ENCODE measurements around the gene SCN4B.
A peak's percentile ranks its signal among the peaks of the same experiment; 100 is the strongest.

The SCN4B gene

DNA sequence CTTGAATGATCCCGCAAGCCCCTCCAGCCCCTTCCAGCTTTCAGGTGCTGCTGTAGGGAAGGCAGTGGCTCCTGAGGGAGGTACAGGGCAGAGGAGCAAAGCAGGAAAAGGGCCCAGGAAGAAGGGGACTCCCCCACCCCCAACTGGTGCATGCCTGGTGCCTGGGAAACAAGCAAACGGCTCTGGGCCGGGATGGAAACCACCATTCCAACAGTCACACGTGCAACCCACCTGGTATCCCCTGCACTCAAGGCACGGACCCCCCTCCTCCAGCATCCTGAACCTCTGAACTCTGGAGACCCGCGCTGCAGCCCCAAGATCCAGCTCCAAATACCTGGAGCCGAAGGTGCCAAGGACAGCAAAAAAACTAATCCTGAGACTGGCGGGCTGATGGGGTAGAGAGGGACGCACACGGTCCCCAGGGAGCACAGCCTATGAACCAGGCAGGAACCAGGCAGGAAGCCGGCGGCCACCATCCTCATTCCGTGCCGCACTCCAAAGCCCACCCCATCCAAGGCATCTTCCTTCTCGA lies 537 bp downstream of the SCN4B start:
- DNase-seq (ENCODE audit: low read depth) = no peak

DNA sequence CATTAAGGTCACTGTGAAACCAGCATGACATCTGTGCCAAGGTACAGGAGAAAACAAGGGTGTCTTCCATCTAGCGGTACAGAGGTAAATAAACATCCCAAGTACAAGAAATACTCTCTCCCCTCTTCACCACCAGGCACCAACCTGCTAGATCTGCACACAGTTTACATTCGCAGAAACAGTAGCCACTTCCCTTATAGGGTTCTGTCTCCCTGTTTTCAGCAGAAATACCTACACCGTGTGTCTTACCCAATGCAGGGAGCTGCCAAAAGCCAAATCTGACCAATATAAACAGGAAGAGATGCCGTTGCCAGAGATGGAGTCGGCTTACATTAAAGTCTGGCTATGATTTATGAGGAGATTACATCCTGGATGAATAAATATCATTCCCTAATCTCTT lies 1.2 kb downstream of the SCN4B start:
- DNase-seq (ENCODE audit: low read depth) = no peak

DNA sequence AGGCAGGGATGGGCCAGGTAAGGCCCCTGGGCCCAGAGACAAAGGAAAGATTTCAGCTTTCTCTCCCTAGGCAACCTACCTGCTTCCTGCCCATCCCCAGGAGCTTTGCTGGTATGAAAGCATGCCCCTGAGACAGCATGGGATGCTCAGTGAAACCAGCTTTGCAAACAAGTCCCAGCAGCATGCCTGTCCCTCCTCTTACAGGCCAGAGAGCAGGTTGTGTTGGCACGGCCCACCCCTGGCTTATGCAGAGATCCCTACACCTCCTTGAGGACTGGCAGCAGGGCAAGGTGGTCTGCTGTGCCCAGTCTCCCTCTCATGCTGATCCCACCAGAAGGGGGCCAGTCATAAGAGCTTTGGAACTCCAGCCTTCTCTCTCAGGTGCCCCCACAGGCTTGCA lies 3.1 kb downstream of the SCN4B start:
- DNase-seq (ENCODE audit: low read depth) = no peak

DNA sequence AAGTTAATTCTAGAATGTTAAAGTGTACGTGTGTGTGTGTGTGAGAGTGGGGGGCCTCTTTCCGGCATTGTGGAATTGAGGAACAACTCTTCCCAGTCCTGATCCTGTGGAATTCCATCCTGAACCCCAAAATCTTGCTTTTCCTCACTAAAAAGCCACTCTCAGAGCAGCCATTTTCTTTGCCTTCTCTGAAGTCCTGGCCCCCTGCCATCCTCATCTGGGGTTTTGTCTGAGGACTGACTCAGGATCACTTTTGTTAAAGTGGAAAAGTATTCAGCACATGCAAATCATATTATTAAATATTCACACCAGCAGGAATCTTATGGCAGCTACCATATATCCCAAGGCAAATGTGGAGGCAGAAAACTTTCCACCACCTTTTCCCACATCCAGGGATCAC lies 3.8 kb downstream of the SCN4B start:
- DNase-seq (ENCODE audit: low read depth) = no peak

DNA sequence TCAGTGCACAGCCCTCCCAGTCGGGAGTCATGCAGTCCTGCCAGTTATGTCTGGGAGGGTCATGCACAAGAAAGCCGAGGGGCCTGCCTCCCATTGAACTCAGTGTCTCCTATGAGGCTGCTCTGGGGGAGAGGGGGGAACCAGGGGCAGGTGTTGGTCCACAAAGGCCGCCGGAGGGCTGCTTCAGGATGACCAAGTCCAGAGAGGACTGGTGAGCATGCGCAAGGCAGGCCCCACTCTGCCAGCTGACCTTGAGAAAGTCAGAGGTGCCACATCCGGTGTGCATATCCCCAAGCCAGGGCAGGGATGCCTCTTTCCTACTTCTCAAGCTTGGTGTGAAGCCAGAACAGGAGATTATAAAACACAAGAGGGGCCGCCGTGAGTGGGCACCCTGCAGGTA lies 4.4 kb downstream of the SCN4B start:
- DNase-seq (ENCODE audit: low read depth) = no peak

DNA sequence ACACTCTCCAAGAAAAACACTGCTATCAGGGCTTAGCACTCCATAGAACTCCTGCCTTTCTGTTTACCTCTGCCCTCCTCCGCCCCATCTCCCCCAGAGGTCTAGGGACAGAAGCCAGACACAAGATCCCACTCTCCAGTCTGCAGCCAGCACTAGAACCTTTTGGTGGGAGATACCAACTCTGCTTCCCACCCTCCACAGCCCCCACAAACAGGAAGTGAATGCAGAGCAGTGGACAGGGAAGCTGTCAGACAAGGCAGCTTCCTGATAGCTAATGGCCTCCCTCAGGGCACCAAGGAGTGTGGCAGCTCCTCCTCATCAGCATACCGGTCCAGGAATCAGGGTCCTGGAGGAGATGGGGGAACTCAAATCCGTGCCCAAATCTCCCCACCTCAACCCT lies 5.1 kb downstream of the SCN4B start:
- no peak for DNase-seq (ENCODE audit: low read depth)

DNA sequence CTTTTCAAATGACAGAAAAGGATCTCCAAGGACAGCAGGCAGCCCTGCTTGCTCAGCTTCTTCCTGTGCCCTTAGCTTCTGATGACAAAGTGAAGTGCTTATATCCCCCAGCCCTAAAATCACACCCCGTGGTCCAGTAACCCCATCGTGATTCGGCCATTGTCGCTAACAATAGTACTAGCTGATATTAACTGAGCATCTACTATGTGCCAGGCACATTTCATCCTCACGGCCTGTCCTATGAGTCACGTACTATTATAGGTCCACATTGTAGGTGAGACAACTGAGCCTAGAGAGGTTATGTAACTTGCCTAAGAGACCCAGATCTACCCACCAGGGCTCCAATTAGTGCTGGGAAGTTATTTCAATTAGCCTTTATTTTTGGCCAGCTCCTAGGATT lies 6.1 kb downstream of the SCN4B start:
- no peak for DNase-seq (ENCODE audit: low read depth)

DNA sequence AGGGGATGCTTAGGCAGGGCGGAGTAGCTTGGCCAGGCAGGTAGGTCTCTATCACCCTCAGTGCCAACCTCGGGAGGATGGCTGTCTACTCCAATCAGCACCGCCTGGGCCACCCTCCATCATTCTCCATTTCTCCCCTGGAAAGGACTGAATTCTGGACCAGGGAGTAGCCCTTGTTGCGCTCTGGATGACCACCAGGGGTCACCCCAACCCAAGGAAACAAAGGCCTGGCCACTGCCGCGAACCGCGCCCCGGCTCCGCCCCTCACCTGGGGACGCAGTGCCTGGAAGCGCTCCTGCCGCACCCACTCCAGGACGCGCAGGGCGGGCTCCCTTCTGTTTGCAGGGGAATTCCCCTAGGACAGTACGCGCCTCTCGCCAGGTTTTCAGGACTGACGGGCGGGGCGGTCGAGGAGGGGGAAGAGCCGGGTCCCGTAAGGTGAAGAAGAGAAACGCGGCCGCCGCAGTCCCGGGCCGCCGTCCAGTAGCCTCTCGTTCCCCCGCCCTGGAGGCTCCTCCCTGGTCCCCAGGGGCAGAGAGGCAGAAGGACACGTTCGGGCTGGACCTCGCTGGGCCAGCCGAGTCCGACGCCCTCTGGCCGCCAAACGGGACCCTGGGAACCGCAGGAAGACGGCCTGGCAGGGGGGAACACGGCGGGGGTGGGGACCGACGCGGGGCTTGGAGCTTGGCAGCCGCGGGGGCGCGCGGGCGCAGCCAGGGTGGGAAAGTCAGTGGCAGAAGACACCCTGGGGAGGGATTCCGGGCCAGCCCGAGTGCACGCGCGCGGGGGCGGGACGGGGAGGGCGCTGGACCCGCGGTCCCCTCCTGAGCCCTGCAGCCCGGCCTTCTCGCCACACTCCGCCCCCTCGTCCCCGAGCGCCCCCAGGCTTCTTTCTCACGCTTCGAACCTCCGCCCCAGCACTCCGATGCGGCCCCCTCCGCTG lies 7.1 kb downstream of the SCN4B start:
- peak; percentile 71 for DNase-seq (ENCODE audit: low read depth)

DNA sequence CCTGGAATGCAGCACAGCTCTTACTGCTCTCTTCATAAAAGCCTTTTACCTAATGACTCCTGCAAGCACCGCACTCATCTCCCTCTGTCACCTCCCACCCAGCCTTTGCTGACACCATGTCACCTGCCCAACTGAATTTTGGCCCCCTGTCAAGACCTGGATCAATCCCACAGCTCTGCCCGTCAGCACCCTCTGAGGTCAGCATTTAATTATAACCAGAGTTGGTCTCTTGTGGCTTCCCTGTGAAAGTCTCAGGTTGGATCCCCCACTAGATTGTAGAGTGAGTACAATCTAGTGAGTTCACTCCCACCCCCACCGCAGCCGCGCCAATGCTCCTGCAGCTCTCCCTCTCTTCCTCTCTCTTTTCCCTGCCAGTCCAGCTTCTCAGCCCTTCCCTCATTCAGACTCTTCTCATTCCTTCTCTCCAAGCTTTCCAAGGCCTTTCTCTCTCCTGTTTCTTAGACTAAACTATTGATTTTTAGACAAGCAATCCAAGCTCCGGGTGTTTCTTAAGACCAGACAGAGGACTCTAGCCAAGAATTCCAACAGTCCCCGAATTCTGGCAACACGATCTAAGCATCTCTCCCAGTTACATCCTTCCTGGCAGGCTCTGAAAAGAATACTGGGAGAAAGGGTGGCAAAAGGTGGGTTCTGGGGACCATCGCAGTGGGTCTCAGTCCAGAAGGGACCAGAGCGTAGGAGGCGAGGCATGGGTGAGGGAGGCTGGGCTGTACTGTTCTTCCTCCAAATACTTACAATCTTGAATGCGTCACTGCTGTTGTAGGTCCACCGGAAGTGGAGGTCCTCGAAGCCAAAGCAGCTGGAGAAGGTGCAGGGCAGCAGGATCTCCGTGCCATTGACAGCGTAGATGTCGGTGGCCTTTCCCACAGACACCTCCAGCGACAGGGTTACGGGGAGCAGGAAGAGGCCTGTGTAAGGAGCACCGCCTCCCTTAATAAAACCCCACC lies 8.0 kb downstream of the SCN4B start:
- no peak for DNase-seq (ENCODE audit: low read depth)

DNA sequence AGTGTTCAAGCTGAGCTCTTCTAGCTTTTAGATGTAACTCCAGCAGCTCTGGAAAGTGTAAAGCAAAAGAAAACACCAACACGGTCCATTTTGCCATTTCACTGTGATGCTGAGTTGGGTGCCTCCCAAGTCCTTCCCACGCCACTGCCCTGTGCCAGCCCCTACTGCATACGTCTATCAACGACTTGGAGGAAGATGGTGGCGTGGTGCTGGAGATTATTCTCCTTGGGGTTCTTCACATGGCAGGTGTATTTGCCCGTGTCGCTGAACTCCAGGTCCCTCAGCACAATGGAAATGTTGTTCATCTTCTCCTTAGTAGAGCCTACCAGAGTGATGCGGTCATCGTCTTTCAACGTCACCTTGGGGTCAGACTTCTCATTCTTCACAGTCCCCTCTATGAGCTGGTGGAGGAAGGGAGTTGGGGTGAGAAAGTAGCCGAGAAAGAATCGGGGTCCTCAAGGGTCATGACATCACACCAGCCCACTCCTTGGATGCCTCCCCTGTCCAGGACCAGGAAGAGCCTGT lies 8.9 kb downstream of the SCN4B start:
- DNase-seq (ENCODE audit: low read depth) = no peak

DNA sequence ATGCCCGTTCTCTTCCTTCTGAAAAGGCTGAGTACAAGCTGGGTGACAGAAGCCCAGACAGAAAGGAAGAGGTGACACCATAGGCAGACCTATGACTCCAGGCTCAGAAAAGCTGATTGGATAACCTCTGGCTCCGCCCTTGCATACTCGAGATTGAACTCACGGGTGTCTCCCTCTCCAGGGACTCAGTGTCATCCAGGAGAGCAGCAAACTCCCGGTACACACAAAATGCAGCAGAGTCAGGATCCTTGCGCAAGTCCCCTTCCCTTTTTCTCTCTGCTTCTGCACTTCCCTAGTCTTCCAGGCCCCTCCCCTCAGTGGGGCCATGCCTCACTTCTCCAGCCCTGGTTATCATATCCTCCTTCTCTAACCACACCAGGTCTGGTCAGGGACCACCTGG lies 9.8 kb downstream of the SCN4B start:
- DNase-seq (ENCODE audit: low read depth) = no peak

DNA sequence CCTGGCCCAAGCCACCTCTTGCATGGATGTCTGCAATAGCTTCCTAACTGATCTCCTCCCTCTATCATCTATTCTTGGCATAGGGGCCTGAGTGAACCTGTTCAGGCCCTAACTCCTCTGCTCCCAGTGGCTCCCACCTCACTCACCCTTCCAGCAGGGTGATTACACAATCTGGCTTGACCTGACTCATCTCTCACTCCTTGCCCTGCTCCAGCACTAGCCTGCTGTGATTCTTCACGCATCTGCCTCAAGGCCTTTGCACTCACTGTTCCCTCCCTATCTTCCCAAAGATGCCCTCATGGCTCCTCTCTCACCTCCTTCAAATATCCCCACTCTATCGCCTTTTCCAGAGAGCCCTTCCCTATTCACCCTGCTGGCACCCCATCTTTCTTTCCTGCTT lies 10.5 kb downstream of the SCN4B start:
- no peak for DNase-seq (ENCODE audit: low read depth)

DNA sequence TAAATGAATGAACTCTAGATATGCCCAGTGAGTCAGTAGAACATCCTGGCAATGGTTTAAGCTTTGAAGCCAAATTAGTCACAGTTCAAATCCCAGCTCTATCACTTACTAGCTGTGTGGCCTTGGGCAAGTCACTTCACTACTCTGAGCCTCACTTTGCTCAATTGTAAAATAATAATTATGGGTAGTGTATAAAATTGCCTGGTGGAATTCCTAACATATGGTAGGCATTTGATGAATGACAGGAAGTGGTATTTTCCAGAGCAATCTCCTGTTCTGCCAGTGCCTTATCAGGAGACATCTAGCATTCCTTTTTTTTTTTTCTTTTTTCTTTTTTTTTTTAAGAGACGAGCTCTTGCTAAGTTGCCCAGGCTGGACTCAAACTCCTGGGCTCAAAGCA lies 13.0 kb downstream of the SCN4B start:
- DNase-seq (ENCODE audit: low read depth) = no peak

DNA sequence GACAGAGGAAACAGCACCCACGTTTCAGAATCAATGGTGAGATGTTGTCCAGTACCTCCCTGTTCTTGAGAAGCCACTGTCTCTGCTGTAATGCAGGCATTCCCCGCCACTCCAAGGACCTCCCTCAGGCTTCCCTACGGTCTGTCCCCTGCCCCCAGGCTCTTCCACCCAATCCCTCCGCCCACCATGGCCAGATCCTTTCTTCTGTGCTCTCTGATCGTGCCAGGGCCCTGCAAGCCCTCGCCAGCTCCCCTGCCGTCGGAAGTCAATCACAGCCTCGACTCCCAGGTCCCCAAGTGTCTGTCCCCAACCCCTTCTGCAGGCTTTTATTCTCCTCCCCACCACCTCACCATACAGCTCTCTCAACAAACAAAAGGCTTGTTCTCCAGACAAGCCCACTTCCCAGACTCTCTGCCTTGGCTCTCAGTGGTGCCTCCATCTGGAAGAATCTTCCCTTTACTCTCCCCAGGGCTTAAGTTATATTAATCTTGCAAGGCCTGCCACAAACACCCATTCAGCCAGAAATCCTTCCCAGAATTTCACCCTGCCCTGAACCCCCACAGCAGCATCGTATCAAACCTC lies 13.7 kb downstream of the SCN4B start:
- no peak for DNase-seq (ENCODE audit: low read depth)

DNA sequence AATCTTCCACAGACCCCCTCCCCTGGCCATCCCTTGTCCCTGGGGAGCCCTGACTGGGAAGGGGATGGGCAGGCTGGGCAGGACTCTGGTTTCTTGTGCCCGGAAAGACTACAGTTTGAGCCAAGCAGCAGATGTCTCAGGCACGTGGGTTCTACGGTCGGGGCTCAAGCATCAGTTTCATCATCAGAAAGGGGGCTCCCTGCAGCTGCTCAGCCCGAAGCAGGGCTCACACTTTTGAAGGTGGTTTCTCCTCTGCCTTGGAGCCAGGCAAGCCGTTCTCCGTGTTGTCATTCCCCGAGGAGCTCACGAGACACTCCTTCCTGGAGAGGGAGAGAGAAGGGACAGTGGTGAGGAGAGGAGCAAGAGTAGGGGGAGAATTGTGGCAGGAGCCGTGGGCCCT lies 15.8 kb downstream of the SCN4B start:
- no peak for DNase-seq (ENCODE audit: low read depth)

DNA sequence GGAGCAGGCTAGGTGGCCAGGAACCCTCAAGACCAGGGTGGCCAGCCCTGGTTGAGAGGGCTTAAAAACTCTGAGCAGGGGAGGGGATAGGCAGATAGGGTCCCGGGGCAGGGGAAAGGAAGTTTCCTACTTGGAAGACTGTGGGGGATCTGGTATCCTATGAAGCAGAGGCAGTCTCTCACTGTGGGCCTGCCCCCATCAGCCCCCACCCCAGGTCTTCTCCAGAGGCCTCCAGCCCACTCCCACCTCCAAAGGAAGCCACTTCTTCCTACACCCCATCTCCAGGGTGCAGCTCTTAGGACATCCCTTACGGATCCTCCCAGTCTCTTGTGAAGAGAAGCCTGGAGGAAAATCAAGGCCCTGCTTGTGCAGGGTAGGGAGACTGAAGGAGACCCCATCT lies 16.3 kb downstream of the SCN4B start:
- DNase-seq (ENCODE audit: low read depth) = no peak

DNA sequence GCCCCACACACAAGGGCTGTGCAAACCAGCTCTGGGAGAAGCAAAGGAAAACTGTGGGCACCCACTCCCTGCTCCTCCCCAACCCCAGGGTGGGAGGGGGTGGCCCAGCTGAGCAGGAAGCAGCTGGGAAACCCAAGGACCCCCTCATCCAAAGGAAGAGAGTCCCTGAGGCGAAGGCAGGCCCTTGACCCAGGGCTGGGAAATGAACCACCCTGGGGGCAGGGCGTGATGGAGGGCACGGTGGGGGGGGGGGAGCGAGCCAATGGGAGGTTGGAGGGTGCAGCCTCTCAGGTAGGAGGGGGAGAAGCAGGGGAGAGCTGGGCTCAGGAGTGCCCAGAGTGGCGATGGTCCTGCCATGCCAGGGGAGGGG lies 16.8 kb downstream of the SCN4B start:
- DNase-seq (ENCODE audit: low read depth) = no peak

DNA sequence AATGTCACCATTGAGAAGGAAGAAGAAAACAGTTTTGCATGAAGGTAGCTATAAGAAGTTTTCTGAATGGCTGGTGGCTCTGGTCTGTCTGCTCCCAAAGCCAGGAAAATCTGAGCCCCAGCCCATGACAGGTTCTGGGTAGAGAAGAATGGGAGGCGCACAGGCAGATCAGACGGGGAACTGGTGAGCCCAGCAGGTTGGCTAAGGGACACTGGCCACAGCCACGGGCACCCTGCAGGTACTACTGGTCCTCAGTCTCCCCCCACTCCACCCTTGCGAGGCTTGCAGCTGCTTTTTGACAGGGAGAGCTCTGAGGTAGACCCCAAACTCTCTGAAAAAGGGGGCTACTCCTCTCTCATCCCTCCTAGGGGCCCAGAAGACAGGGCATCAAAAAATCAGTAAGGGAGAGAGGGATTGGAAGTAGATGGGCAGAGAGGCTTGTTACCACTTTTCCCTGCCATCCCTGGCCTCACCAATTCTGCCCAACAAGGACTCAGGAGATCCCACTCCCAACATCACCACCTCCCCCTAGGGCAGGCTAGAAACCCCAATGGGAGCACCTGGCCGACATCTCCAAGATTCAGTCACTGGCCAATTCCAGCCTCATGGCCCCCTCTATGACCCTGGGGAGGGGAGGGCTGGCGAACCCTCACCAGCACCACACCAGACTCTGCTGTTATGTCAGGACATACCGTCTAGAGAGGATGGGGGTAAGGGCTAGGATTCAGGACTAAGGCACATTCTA lies 17.4 kb downstream of the SCN4B start:
- DNase-seq (ENCODE audit: low read depth) = no peak

DNA sequence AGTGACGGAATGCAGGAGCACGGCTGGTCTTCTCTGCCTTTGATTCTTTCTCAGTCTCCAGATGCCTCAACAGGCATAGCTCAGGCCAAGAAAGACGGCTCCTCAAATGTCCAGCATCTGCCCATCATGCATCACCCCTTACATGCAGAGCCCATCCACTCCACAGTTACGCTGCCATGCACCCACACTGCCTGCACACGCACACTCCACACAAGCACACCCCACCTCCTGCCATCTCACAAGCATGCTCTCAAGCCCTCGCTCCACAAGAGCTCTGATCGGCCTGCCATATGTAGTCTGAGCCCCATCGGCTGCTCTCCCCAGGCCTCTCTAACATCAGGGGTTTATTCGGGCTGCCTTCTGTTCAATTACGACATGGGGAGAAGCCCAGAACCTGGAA lies 18.8 kb downstream of the SCN4B start:
- no peak for DNase-seq (ENCODE audit: low read depth)

DNA sequence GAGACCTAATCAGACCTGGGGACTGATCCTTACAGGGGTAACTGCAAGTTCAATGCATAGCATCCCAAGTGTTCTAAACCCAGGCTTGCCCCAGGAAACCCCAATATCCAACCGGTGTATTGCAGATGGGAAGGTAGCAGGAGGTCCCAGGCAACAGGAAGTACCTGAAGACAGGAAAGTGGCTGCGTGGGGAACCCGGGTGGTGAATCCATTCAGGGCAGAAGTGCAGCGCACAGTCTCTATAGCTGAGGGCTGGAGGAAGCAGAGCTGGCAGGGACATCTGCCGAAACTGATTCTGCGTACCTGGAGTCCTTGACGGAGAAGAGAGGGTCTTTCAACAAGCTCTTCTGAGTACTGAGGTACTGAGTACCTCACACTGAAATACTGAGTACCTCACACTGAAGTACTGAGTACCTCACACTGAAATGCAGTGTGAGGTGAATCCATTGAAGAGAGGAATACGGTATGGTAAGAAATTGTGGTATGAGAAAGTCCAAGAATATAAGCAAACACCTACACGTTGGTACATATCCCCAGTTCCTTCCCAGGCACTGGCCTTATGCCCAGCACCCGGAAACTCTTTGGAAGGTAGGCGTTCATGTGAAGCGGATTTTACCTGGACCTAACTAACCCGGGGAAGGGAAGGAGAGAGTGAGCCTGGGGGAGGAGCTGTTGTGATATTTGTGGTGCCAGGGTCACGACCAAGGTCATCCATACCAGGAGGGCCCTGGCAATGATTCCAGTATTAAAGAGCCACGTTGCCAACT lies 20.1 kb downstream of the SCN4B start:
- DNase-seq (ENCODE audit: low read depth) = no peak
